IMR-90 (cell line): ENCODE measurements around the gene SLC9A6.

ENCODE experiments used
- CTCF ChIP-seq: conservative IDR thresholded peaks from 2 replicates; pipeline ENCODE4 v1.5.1; 2012; ENCODE audit warnings: mild to moderate bottlenecking, low read depth, low read length, improper control_type of control experiment
- FOS ChIP-seq: fragments of 150-350 bp; IDR thresholded peaks from 2 replicates; pipeline ENCODE4 v1.6.1; 2016; ENCODE audit warnings: low read depth, low read length

- TF ChIP-seq CTCF (no peak), FOS (no peak)
These were observed 12.1 kb upstream of the SLC9A6 start for GRCh38 chrX:135973025-135973547.
